GM18511 (cell line): Measurements from ENCODE around the gene FRMD4A.

ENCODE experiments used
- ATAC-seq: cut with Tn5 transposase; IDR thresholded peaks from one replicate; pipeline ENCODE4 v1.9.1; 2021; ENCODE audit warnings: mild to moderate bottlenecking, moderate library complexity; ENCODE audit not compliant: unreplicated experiment

Gene FRMD4A

GRCh38 chr10:13604357-13605040, 726.2 kb downstream of the FRMD4A start:
- ATAC-seq, result no peak

- ATAC-seq, result no peak
These were observed 732.8 kb downstream of the FRMD4A start for GRCh38 chr10:13597909-13598308.

DNA sequence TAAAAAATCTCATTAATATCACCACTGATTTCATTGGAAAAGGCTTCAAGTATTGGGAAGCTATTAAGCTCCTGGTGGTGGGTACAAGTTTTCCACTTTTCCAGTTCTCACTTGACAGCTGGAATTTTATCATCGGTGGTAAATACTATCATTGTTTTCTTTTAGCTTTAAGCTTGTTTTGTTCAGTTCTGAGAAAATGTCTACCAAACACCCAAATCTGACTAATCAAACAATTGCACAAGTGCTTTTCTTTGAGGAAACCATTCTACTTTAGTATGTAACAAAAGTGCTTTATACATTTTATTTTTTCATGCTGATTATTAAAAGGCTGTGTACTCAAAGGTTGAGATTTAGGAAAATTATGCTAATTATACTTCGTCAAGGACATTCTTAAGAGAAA, 736.1 kb downstream of the FRMD4A start:
- no peak for ATAC-seq
